NOMO-1 treated with DMSO at 0.1 percent for 48 hours (cell line): Measurements from ENCODE around the gene MTMR10.

Source experiments
- DNase-seq: peaks from one replicate; lab custom pipeline; 2025; ENCODE audit not compliant: unreplicated experiment; lab: John Stamatoyannopoulos, UW

Gene MTMR10

GRCh38 chr15:30922480-30923311 is 68.7 kb downstream of the MTMR10 start:
- no peak for DNase-seq

- no peak for DNase-seq
Observed at GRCh38 chr15:30921781-30922479, 69.5 kb downstream of the MTMR10 start.

- DNase-seq = no peak
Observed at GRCh38 chr15:30921106-30921505, 70.3 kb downstream of the MTMR10 start.

GRCh38 chr15:30919877-30920550 is 71.4 kb downstream of the MTMR10 start:
- no peak for DNase-seq

GRCh38 chr15:30918366-30918765 is 73.1 kb downstream of the MTMR10 start:
- no peak for DNase-seq

- DNase-seq = no peak
Observed at GRCh38 chr15:30917675-30918074, 73.8 kb downstream of the MTMR10 start.

- DNase-seq = no peak
Observed at GRCh38 chr15:30917013-30917412, 74.4 kb downstream of the MTMR10 start.

- DNase-seq = no peak
Observed at GRCh38 chr15:30913761-30914160, 77.7 kb downstream of the MTMR10 start.

- no peak for DNase-seq
Observed at GRCh38 chr15:30906366-30906765, 85.1 kb downstream of the MTMR10 start.

GRCh38 chr15:30905821-30906220 is 85.6 kb downstream of the MTMR10 start:
- no peak for DNase-seq

GRCh38 chr15:30904812-30905211 is 86.6 kb downstream of the MTMR10 start:
- no peak for DNase-seq

GRCh38 chr15:30903497-30904187 is 87.8 kb downstream of the MTMR10 start, which contains the start of gene FAN1:
Gene FAN1, plus strand, starts transcription at chr15:30903915. Its CDS starts 749 bp downstream, at chr15:30904664.
- DNase-seq = no peak

GRCh38 chr15:30901889-30902288 is 89.5 kb downstream of the MTMR10 start:
- no peak for DNase-seq

GRCh38 chr15:30896211-30896606 is 95.2 kb downstream of the MTMR10 start:
- no peak for DNase-seq

GRCh38 chr15:30895461-30896210 is 95.8 kb downstream of the MTMR10 start:
- no peak for DNase-seq

GRCh38 chr15:30889196-30889595 is 102.2 kb downstream of the MTMR10 start:
- no peak for DNase-seq
